Measurements from ENCODE around the gene SLC6A6.
"Not testable (repeated sequence)": the region's sequence is repeated elsewhere in the genome, so short reads cannot be mapped to it uniquely, and the experiment has no call there.

The SLC6A6 gene

GRCh38 chr3:14404631-14405359 is 2.4 kb downstream of the SLC6A6 start:
- DNase-seq (no peak), ATAC-seq (no peak)
- H3K27ac Mint-ChIP-seq, result peak overlapping the region; percentile 54 to 74
- peak overlapping the region; percentile 95 to 97 for H3K4me3 Mint-ChIP-seq
- peaks cover 69% of the 10 kb centered on the region for H3K4me1 Mint-ChIP-seq
- no peaks in the 10 kb centered on the region for H3K27me3 Mint-ChIP-seq
- no peaks in the 10 kb centered on the region for H3K9me3 Mint-ChIP-seq

- DNase-seq (no peak), ATAC-seq (no peak)
- Mint-ChIP-seq H3K4me3 (peak overlapping the region; percentile 23 to 37), H3K27ac (peak overlapping the region; percentile 54 to 73), H3K4me1 (peaks cover 76% of the 10 kb centered on the region), H3K9me3 (no peaks in the 10 kb centered on the region), H3K27me3 (no peaks in the 10 kb centered on the region)
Observed at GRCh38 chr3:14405360-14406238, 3.2 kb downstream of the SLC6A6 start.

GRCh38 chr3:14406336-14406735 is 3.9 kb downstream of the SLC6A6 start:
- DNase-seq (no peak), ATAC-seq (no peak)
- Mint-ChIP-seq H3K9me3 (no peaks in the 10 kb centered on the region), H3K27ac (no peak overlapping the region), H3K27me3 (no peaks in the 10 kb centered on the region), H3K4me3 (no peak overlapping the region), H3K4me1 (peaks cover 76% of the 10 kb centered on the region)

GRCh38 chr3:14406766-14407165 is 4.4 kb downstream of the SLC6A6 start:
- Mint-ChIP-seq H3K4me1 (peaks cover 76% of the 10 kb centered on the region), H3K4me3 (no peak overlapping the region), H3K27me3 (no peaks in the 10 kb centered on the region)

GRCh38 chr3:14407203-14407602 is 4.8 kb downstream of the SLC6A6 start:
- DNase-seq, result no peak
- Mint-ChIP-seq H3K9me3 (no peaks in the 10 kb centered on the region), H3K4me3 (no peak overlapping the region), H3K4me1 (peaks cover 76% of the 10 kb centered on the region), H3K27ac (peak overlapping the region in 1 of 2 donors; percentile 63), H3K27me3 (no peaks in the 10 kb centered on the region)
- ATAC-seq, result no peak

More at GRCh38 chr3:14406766-14407165, 4.4 kb downstream of the SLC6A6 start:
- H3K9me3 Mint-ChIP-seq, result no peaks in the 10 kb centered on the region
- H3K27ac Mint-ChIP-seq, result peak overlapping the region in 1 of 2 donors; percentile 63
- no peak for DNase-seq
- no peak for ATAC-seq

- H3K4me1 Mint-ChIP-seq, result peaks cover 74% of the 10 kb centered on the region
- not testable (repeated sequence) for DNase-seq, H3K9me3 Mint-ChIP-seq, ATAC-seq, H3K27me3 Mint-ChIP-seq
- H3K4me3 Mint-ChIP-seq, result peak overlapping the region; percentile 12 to 64
- peak overlapping the region; percentile 80 to 89 for H3K27ac Mint-ChIP-seq
Observed at GRCh38 chr3:14409779-14410063, 7.3 kb downstream of the SLC6A6 start.

- H3K4me1 Mint-ChIP-seq, result peaks cover 74% of the 10 kb centered on the region
- peak overlapping the region; percentile 19 to 39 for H3K4me3 Mint-ChIP-seq
Observed at GRCh38 chr3:14410106-14410502, 7.7 kb downstream of the SLC6A6 start.

GRCh38 chr3:14410503-14411165 is 8.2 kb downstream of the SLC6A6 start:
- H3K27me3 Mint-ChIP-seq, result no peaks in the 10 kb centered on the region
- peak; percentile 84 for ATAC-seq
- peaks cover 69% of the 10 kb centered on the region for H3K4me1 Mint-ChIP-seq
- no peaks in the 10 kb centered on the region for H3K9me3 Mint-ChIP-seq
- peak overlapping the region; percentile 19 to 39 for H3K4me3 Mint-ChIP-seq
- peak in 1 of 2 donors; percentile 41 for DNase-seq
- peak overlapping the region; percentile 77 to 79 for H3K27ac Mint-ChIP-seq

More at GRCh38 chr3:14410106-14410502, 7.7 kb downstream of the SLC6A6 start:
- DNase-seq (no peak), ATAC-seq (no peak)
- Mint-ChIP-seq H3K9me3 (no peaks in the 10 kb centered on the region), H3K27me3 (no peaks in the 10 kb centered on the region), H3K27ac (peak overlapping the region; percentile 76 to 79)

GRCh38 chr3:14411166-14411526 is 8.7 kb downstream of the SLC6A6 start:
- no peak overlapping the region for H3K4me3 Mint-ChIP-seq

GRCh38 chr3:14411988-14412387 is 9.6 kb downstream of the SLC6A6 start:
- H3K9me3 Mint-ChIP-seq, result no peaks in the 10 kb centered on the region
- no peak for ATAC-seq
- H3K27ac Mint-ChIP-seq, result peak overlapping the region in 1 of 2 donors; percentile 83
- peaks cover 58% of the 10 kb centered on the region for H3K4me1 Mint-ChIP-seq
- H3K4me3 Mint-ChIP-seq, result no peak overlapping the region
- no peak for DNase-seq
- no peaks in the 10 kb centered on the region for H3K27me3 Mint-ChIP-seq

More at GRCh38 chr3:14411166-14411526, 8.7 kb downstream of the SLC6A6 start:
- Mint-ChIP-seq H3K27me3 (no peaks in the 10 kb centered on the region), H3K9me3 (no peaks in the 10 kb centered on the region), H3K4me1 (peaks cover 64% of the 10 kb centered on the region), H3K27ac (peak overlapping the region in 1 of 2 donors; percentile 77)
- ATAC-seq, result no peak
- DNase-seq, result no peak

GRCh38 chr3:14412831-14413380 is 10.5 kb downstream of the SLC6A6 start:
- H3K4me3 Mint-ChIP-seq, result no peak overlapping the region
- H3K27me3 Mint-ChIP-seq, result no peaks in the 10 kb centered on the region
- peaks cover 49% of the 10 kb centered on the region for H3K4me1 Mint-ChIP-seq
- no peaks in the 10 kb centered on the region for H3K9me3 Mint-ChIP-seq
- no peak for DNase-seq
- H3K27ac Mint-ChIP-seq, result peak overlapping the region; percentile 46 to 96
- ATAC-seq, result no peak

GRCh38 chr3:14413381-14414071 is 11.1 kb downstream of the SLC6A6 start:
- H3K9me3 Mint-ChIP-seq, result no peaks in the 10 kb centered on the region
- ATAC-seq (no peak), DNase-seq (no peak)
- H3K27ac Mint-ChIP-seq, result peak overlapping the region in 1 of 2 donors; percentile 9
- H3K4me3 Mint-ChIP-seq, result no peak overlapping the region
- peaks cover 49% of the 10 kb centered on the region for H3K4me1 Mint-ChIP-seq
- H3K27me3 Mint-ChIP-seq, result no peaks in the 10 kb centered on the region

GRCh38 chr3:14414846-14415464 is 12.5 kb downstream of the SLC6A6 start:
- H3K4me1 Mint-ChIP-seq, result peaks cover 36% of the 10 kb centered on the region
- H3K4me3 Mint-ChIP-seq, result no peak overlapping the region
- no peaks in the 10 kb centered on the region for H3K9me3 Mint-ChIP-seq
- no peak overlapping the region for H3K27ac Mint-ChIP-seq
- no peaks in the 10 kb centered on the region for H3K27me3 Mint-ChIP-seq
- no peak for ATAC-seq
- DNase-seq, result no peak

GRCh38 chr3:14415501-14415900 is 13.1 kb downstream of the SLC6A6 start:
- Mint-ChIP-seq H3K4me3 (no peak overlapping the region), H3K27ac (no peak overlapping the region), H3K9me3 (no peaks in the 10 kb centered on the region), H3K4me1 (peaks cover 31% of the 10 kb centered on the region), H3K27me3 (no peaks in the 10 kb centered on the region)
- DNase-seq (no peak), ATAC-seq (no peak)

GRCh38 chr3:14416453-14416852 is 14.0 kb downstream of the SLC6A6 start:
- DNase-seq (no peak), ATAC-seq (no peak)
- no peak overlapping the region for H3K27ac Mint-ChIP-seq
- H3K27me3 Mint-ChIP-seq, result no peaks in the 10 kb centered on the region
- H3K4me3 Mint-ChIP-seq, result no peak overlapping the region
- no peaks in the 10 kb centered on the region for H3K9me3 Mint-ChIP-seq
- peaks cover 28% of the 10 kb centered on the region for H3K4me1 Mint-ChIP-seq
